GM12878 (cell line): ENCODE results near the gene RFX1. TPM values are rescaled to one million over a fixed set of nuclear protein-coding genes. Genes with fewer than 3 reads are reported as not detected.

Experiments
- ATAC-seq: fragments of 200-7000 bp; cut with Tn5 transposase; 3 replicates; pipeline ENCODE4 v1.9.1; 2020; ENCODE audit warnings: mild to moderate bottlenecking, moderate library complexity
- BruUV-seq: library from RNA; stranded (reverse); fragments of 400-500 nt; replicated peaks from 2 replicates; lab custom pipeline; 2021; lab: Mats Ljungman, UMichigan
- CTCF ChIA-PET: fragments of 300-600 bp; sonication (Branson Sonifier 250); formaldehyde crosslinking; extraction: SDS; loops from one replicate; lab custom pipeline; 2021; ENCODE audit warnings: inconsistent platforms; lab: Yijun Ruan, JAX
- POLR2A ChIA-PET: fragments of 350-600 bp; formaldehyde crosslinking; extraction: SDS; loops from one replicate; lab custom pipeline; 2021; ENCODE audit warnings: inconsistent platforms; lab: Charles Lee
- RAD21 ChIA-PET: fragments of 300-600 bp; sonication (Branson Sonifier 250); formaldehyde crosslinking; loops from one replicate; lab custom pipeline; 2023; ENCODE audit warnings: antibody characterized with exemption; ENCODE audit not compliant: unreplicated experiment; lab: Charles Lee
- SMC1A ChIA-PET: fragments of 300-600 bp; sonication (Branson Sonifier 250); formaldehyde crosslinking; loops from one replicate; lab custom pipeline; 2023; ENCODE audit not compliant: unreplicated experiment, uncharacterized antibody; lab: Charles Lee
- DNase-seq: peaks from one replicate; pipeline ENCODE4 v3.0.0-alpha.2; 2011; ENCODE audit warnings: low read depth, low spot score
- FAIRE-seq: peaks from 3 replicates; lab custom pipeline; 2011; peaks lifted over from hg19 to GRCh38; lab: Jason Lieb, UNC
- H2AFZ ChIP-seq: 2 replicates; pipeline ENCODE4 v1.6.0; 2011; ENCODE audit warnings: low read depth, low read length, control low read depth; ENCODE audit not compliant: control insufficient read depth
- H3K27ac ChIP-seq: 2 replicates; pipeline ENCODE4 v1.5.1; 2011; ENCODE audit warnings: control low read depth; ENCODE audit not compliant: control insufficient read depth, insufficient read depth
- H3K27me3 ChIP-seq, 2 experiments: replicated peaks in 1 of 2; 2 replicates each; pipeline versions ENCODE4 v1.6.0 to v1.6.1; 2011; ENCODE audit warnings: low read length in 1 of 2; ENCODE audit not compliant: control insufficient read depth in 2 of 2, insufficient read depth in 2 of 2
- H3K36me3 ChIP-seq, 2 experiments: 2 replicates each; pipeline ENCODE4 v1.5.1; 2011; ENCODE audit warnings: low read length in 1 of 2; ENCODE audit not compliant: control insufficient read depth in 2 of 2, insufficient read depth in 2 of 2
- H3K4me1 ChIP-seq: 2 replicates; pipeline ENCODE4 v1.6.1; 2011; ENCODE audit warnings: mild to moderate bottlenecking, low read length, moderate library complexity, mixed read lengths; ENCODE audit not compliant: control insufficient read depth, insufficient read depth
- H3K4me2 ChIP-seq: 2 replicates; pipeline ENCODE4 v1.6.0; 2011; ENCODE audit warnings: control low read depth; ENCODE audit not compliant: control insufficient read depth, insufficient read depth
- H3K4me3 ChIP-seq: fragments of 200-600 bp; sonication (generic); 2 replicates; pipeline ENCODE4 v1.5.1; 2016
- H3K79me2 ChIP-seq: 2 replicates; pipeline ENCODE4 v1.6.0; 2011; ENCODE audit warnings: low read length; ENCODE audit not compliant: control insufficient read depth, insufficient read depth
- H3K9ac ChIP-seq: 2 replicates; pipeline ENCODE4 v1.8.0; 2011; ENCODE audit warnings: low read length, control low read depth, mixed read lengths; ENCODE audit not compliant: control insufficient read depth, insufficient read depth
- H3K9me3 ChIP-seq: replicated peaks from 3 replicates; pipeline ENCODE4 v1.5.1; 2011; ENCODE audit warnings: mild to moderate bottlenecking, low read length; ENCODE audit not compliant: control insufficient read depth, insufficient read depth
- H4K20me1 ChIP-seq: 2 replicates; pipeline ENCODE4 v1.6.0; 2011; ENCODE audit not compliant: control insufficient read depth, insufficient read depth
- MTA2 ChIP-seq: fragments of 450-650 bp; IDR thresholded peaks from 2 replicates; pipeline ENCODE4 v1.6.1; 2016; ENCODE audit warnings: low read depth, mild to moderate bottlenecking, moderate library complexity
- POLR2A ChIP-seq: IDR thresholded peaks from 2 replicates; pipeline ENCODE4 v1.6.1; 2011; ENCODE audit warnings: low read depth, mild to moderate bottlenecking, low read length
- POLR2AphosphoS5 ChIP-seq: IDR thresholded peaks from 2 replicates; pipeline ENCODE4 v1.6.1; 2011; ENCODE audit warnings: mild to moderate bottlenecking, low read length, inconsistent platforms
- ZNF207 ChIP-seq: fragments of 450-650 bp; IDR thresholded peaks from 2 replicates; pipeline ENCODE4 v1.6.1; 2014; ENCODE audit warnings: antibody characterized with exemption, mild to moderate bottlenecking, borderline replicate concordance
- WGBS: methylation state at CpG from one replicate; pipeline ENCODE4 v1.1.6; 2016; ENCODE audit warnings: low lambda C conversion rate; ENCODE audit not compliant: insufficient replicate concordance, insufficient coverage; ENCODE audit errors: missing lambda C conversion rate; 5-methylcytosine and 5-hydroxymethylcytosine counted together
- in situ Hi-C: fragments of 300-500 bp; cut with MboI; formaldehyde crosslinking; loops from 9 replicates; pipeline ENCODE4 v1.14.3; 2018; ENCODE audit warnings: mixed read lengths
- intact Hi-C: fragments of 100-400 bp; cut with micrococcal nuclease; formaldehyde crosslinking; loops from one replicate; pipeline ENCODE4 v1.14.2; 2022; ENCODE audit not compliant: unreplicated experiment
- polyA plus RNA-seq, 11 experiments: library from polyadenylated mRNA; depleted of rRNA in 4 of 11; unstranded in 6 of 11; stranded (reverse) in 5 of 11; fragments of >200 nt; fragmentation: Nextera tagmentation in 4 of 11; fragmentation: Illumina TruSeq in 1 of 11; extraction: Ambion mirVana in 4 of 11; extraction: Trizol in 1 of 11; gene quantifications; 1 replicate in 1 of 11; 2 replicates in 10 of 11; pipeline versions ENCODE4 v1.2.1 to v1.2.3, GENCODE V29; 2011 to 2016; ENCODE audit warnings: inconsistent platforms in 2 of 11, missing spikeins in 2 of 11, low read depth in 1 of 11
- total RNA-seq, 4 experiments: library from RNA; depleted of rRNA in 3 of 4; stranded (reverse); fragments of >200 nt in 3 of 4; fragmentation: Illumina TruSeq in 1 of 4; extraction: Trizol in 1 of 4; gene quantifications; 2 replicates each; pipeline versions ENCODE4 v1.2.1 to v1.2.3, GENCODE V29; 2013 to 2021

RFX1 gene
- total and polyA plus RNA-seq, 10 of the 15 experiments (the other 5 are each of a cell fraction or from before 2014, with no cell fraction given), result 0.05 to 11.0 (median 1.5) TPM

DNA sequence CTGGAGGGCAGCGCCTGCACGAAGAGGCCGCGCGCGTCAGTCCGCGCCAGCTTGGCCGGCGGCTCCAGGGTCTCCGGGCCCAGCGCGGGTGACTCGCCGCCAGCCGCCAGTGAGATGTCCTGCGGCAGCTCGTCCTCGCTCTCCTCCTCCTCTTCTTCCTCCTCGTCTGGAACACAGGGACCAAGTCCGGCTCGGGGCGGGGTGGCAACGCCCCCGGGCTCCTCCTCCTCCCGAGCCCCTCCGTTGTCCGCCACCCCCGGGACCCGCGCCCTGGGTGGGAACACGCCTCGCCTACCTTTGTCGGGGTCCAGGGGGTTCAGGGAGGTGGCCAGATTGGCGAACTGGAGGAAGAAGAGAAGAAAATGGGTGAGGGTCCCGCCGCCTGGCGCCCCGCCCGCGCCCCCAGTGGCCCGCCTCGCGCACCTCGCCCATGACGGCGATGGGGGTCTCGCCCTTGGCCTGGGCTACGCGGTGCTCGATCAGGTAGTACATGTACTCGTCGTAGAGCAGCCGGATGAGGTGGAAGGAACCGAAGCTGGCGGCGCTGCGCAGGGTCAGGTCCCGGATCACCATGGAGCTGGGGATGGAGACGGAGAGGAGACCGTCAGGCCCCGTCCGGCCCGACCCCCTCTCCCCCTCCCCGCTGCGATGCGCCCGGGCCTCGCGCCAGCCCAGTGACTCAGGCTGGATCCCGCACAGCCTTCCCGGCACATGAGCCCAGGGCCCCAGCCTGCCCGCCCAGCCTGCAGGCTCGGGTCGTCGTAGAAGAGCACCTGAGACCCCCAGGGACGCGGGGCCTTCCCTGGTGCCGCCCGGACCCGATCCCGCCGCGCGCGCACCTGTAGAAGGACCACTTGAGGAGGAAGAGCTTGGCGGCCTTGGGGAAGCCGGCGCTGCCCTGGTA, 43.2 kb downstream of the RFX1 start:
- Histone ChIP-seq H3K9ac (no peak overlapping the region), H2AFZ (no peak overlapping the region), H3K4me3 (no peak overlapping the region), H3K27me3 (no peaks in the 10 kb centered on the region), H3K27ac (no peak overlapping the region), H3K36me3 (peaks cover 0 to 16% of the 10 kb centered on the region in 2 experiments; a peak in 3 of 4 replicates), H3K79me2 (no peaks in the 10 kb centered on the region), H3K9me3 (no peaks in the 10 kb centered on the region), H3K4me1 (no peaks in the 10 kb centered on the region), H3K4me2 (no peak overlapping the region), H4K20me1 (no peaks in the 10 kb centered on the region)
- ChIA-PET RAD21 (no interaction called here), POLR2A (no interaction called here), SMC1A (no interaction called here), CTCF (no interaction called here)
- intact Hi-C loops (no loop called here), in situ Hi-C loops (no loop called here)
- DNase-seq (no peak), ATAC-seq (no peak), FAIRE-seq (no peak)
- WGBS, result 97% methylated on average over 75 of the region's 89 CpGs
- no TSS peak for BruUV-seq
- no peak for TF ChIP-seq MTA2
- peak; percentile 39 for TF ChIP-seq POLR2A
- TF ChIP-seq, all 136 proteins: peak for 1

- RAD21 ChIA-PET, result interaction anchor here (1.0 kb wide), 1 partner anchor 91 kb away, joined by 3 read pairs; no protein-coding TSS in a partner anchor
- FAIRE-seq, result no peak
Observed at GRCh38 chr19:13961826-13962698, 44.1 kb downstream of the RFX1 start.

More at GRCh38 chr19:13961826-13962698, 44.1 kb downstream of the RFX1 start:
- no peak for TF ChIP-seq ZNF207
- peak; percentile 14; the same call in 1 of the 2 replicates for TF ChIP-seq POLR2A
- 0 out of 2 replicates have a peak, but pooled peaks have one; percentile 27 for TF ChIP-seq POLR2AphosphoS5
- Histone ChIP-seq H3K9ac (no peak overlapping the region), H3K4me3 (no peak overlapping the region), H2AFZ (no peak overlapping the region), H3K27me3 (no peaks in the 10 kb centered on the region), H3K27ac (no peak overlapping the region), H3K9me3 (no peaks in the 10 kb centered on the region), H4K20me1 (no peaks in the 10 kb centered on the region), H3K79me2 (no peaks in the 10 kb centered on the region), H3K4me1 (no peaks in the 10 kb centered on the region), H3K4me2 (no peak overlapping the region), H3K36me3 (peaks cover 0 to 20% of the 10 kb centered on the region in 2 experiments; a peak in 3 of 4 replicates)
- ChIA-PET CTCF (no interaction called here), POLR2A (no interaction called here), SMC1A (no interaction called here)
- BruUV-seq, result no TSS peak
- ATAC-seq (peak; percentile 28; the same call in 1 of the 3 replicates), DNase-seq (no peak)
- in situ Hi-C loops (no loop called here), intact Hi-C loops (no loop called here)
- 93% methylated on average over 51 of the region's 55 CpGs for WGBS
